A204.1 (cell line): Measurements from ENCODE around the gene CATSPERB.
"Not testable (repeated sequence)": the region's sequence is repeated elsewhere in the genome, so short reads cannot be mapped to it uniquely, and the experiment has no call there.

Experiments
- FAIRE-seq: peaks from 2 replicates; lab custom pipeline; 2012; peaks lifted over from hg19 to GRCh38; lab: Jason Lieb, UNC

The CATSPERB gene

GRCh38 chr14:91732859-91733477, 1.1 kb upstream of the CATSPERB start:
- no peak for FAIRE-seq

- no peak for FAIRE-seq
These were observed 553 bp upstream of the CATSPERB start for GRCh38 chr14:91732439-91732838.

DNA sequence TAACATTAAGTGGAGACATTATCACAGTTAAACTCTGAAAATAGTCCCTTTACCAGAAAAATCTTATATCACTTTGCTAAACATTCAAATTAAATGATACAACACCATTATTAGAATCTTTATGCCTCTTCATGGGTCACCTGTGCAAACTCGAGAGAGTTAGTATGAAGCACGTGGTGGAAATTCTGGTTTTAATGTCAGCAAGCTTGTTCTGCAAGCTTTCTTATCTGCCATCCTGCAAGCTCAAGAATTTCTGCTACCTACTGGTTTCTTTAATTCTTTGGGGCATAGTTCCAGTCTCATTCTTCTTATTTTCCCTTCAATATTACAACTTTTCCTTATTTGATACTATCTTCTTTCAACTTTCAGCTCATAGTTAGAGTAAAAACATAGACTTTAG, 868 bp downstream of the CATSPERB start:
- no peak for FAIRE-seq

DNA sequence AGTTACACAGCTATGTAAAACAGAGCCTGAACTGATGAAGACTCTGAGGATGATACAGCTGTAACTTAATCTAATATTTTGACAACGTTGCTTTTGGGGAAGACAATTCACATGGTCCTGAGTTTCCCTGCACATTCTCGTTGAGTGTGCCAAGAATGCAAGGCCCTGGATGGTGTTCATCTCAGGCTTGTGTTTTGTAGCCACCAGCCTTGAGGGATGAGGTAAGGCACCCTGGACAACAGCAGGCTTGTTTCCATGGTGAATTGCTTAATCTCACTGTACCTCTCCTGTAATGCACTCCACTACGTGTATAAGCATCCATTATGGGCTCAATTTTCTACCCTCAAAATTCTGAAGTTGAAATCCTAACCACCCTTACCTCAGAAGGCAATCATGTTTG, 2.1 kb downstream of the CATSPERB start:
- no peak for FAIRE-seq

- FAIRE-seq, result no peak
These were observed 3.2 kb downstream of the CATSPERB start for GRCh38 chr14:91728616-91729183.

DNA sequence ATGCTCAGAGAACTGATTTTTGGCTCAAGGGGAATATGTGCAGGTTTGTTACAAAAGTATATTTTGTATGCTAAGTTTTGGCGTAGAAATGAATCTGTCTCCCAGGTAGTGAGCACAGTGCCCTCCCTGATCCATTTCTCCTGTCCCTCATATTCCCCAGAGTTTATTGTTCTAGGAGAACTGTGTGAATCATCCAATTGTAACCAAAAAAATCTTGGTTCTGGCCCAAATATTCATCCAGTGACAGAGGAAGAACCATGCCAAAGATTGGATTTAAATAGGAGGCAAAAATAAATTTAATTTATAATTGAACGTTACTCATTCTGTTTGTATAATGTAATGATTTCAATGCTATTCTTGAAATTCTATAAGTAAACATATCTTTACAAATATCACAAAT, 4.8 kb downstream of the CATSPERB start:
- no peak for FAIRE-seq

- no peak for FAIRE-seq
These were observed 8.4 kb downstream of the CATSPERB start for GRCh38 chr14:91723501-91723900.

- no peak for FAIRE-seq
These were observed 9.5 kb downstream of the CATSPERB start for GRCh38 chr14:91722386-91722785.

GRCh38 chr14:91719839-91720238, 12.0 kb downstream of the CATSPERB start:
- no peak for FAIRE-seq

GRCh38 chr14:91716999-91717398, 14.9 kb downstream of the CATSPERB start:
- no peak for FAIRE-seq

DNA sequence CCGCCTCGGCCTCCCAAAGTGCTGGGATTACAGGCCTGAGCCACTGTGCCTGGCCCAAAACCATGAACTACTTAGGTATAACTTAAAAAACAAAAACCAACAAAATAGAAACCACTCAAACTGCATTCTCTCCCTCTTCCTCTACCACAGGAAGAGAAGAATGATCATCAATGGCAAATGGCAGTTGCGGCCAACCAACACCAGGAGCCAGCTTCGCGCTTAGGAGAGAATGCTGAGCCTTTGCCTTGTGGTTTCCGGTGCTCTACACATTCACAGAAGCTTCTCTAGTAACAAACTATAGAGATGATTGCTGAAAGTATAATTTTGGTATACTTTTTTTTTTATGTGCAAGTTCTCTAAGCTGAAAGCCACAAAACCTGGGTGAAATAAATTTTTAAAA, 17.1 kb downstream of the CATSPERB start:
- no peak for FAIRE-seq

DNA sequence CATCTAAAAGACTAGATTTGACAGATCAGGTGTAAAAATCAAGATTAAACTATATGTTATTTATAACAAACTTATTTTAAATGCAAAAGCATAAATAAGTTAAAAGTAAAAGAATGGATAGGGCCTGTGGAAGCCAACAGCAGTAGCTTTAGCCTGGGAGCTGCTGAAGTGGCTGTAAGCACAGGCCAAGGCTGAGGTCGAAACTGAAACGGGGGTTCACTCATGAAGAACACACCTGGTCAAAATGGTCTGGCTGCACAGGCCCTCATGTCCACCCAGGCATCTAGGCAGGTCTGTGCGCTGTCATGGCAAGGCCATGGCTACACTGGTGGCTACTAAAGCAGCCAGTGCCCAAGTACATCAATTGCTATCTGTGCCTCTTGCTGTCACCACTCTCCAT, 23.1 kb downstream of the CATSPERB start:
- no peak for FAIRE-seq

DNA sequence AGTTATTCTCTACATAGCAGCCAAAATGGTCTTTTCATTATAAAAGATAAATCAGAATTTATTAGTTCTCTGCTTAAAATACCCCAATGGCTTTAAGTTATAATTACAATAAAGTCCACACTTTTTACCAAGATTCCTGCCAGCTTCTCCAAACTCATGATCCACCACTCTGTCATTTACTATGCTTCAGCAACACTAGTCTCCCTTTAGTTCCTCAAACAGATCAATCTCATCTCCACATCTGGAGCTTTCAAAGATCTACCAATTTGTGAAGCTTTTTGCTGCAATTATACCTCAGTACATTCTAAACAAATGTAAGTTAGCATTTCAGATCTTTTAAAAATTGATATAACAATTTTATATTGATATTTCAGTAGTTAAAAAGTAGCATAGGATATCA, 24.9 kb downstream of the CATSPERB start:
- FAIRE-seq, result no peak

DNA sequence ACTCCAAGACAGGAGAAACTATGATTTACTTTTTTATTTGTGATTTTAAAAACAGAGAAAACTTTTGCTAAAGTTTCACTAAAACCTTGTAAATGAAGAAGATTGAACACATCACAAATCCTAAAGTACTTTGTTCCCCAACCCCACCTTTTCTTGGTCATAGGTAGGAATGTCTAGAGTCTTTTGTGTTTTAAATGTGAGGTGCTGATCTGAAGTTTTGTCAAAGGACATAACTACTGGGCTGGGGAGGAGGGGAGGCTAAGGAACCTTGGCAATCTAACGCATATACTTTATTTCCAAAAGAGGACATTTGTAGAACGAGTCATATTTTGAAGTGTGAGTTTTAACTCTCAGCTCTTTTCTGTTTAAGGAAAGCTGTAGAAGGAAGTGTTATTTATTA, 37.2 kb downstream of the CATSPERB start:
- no peak for FAIRE-seq

DNA sequence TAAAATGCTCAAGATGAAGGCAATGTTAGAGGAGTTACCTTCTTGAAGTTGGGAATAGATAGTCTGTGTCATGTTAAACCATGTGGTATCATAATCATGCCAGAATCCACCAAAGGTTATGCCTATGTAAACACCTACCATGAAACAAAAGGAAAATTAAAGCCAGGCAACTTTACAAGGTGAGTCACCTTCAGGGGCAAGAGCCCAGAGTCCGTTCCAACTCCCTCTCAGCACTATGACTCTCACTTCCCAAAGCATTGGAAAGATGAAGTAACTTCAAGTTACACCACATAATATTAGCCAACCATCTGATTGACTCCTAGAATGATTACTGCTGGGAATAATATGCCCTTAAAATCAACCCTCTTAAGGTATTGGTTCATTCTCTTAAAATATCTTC, 38.5 kb downstream of the CATSPERB start:
- FAIRE-seq, result no peak

DNA sequence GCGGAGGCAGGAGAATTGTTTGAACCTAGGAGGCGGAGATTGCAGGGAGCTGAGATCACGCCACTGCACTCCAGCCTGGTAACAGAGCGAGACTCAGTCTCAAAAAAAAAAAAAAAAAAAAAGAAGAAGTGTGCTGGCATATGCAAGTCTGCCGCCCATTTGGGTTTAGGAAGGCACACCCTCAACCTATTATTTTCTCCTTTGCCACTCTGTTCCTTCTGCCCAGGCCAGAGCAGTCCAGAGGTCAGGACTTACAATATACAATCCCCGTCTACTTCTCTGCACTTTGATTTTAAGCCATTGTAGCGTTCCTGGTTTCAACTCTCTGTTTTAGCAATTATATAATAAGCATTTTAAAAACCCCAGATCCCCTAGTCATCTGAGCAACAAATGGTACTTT, 39.8 kb downstream of the CATSPERB start:
- no peak for FAIRE-seq

DNA sequence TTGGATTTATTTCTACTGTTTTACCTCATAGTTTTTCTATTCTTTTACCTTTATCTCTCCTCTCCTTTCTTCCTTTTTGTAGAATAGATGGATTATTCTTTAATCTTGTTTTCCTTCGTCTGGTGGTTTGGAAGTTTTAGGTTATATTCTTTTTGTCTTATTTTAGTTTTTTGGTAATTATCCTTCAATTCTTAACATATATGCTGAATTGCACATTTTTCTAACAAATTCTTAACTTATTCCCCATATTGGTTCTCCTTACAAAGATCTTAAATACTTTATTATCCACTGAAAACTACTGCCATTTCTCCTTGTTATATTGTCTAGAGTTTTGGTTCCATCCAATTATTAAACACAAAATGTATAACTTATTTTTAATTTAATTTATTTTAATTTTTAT, 42.3 kb downstream of the CATSPERB start:
- FAIRE-seq, result no peak

- not testable (repeated sequence) for FAIRE-seq
These were observed 44.5 kb downstream of the CATSPERB start for GRCh38 chr14:91687436-91687835.

DNA sequence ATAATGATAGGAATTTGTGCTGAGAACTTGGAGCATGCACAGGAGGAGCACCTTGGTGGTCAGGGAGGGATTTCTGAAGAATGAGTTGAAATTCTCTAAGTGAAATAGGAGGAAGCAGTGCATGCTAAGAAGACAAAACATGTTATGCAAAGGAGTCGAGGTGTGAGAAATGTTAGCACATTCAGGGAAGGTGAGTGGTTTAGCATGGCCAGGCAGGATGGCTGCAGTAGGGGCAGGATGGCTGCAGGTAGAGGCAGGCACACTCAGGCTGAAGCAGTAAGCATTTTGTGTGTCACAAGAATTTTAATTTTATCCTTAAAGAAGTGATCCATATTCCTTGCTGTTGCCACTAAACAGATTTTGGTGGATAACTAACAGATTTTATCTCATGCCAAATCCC, 46.3 kb downstream of the CATSPERB start:
- FAIRE-seq, result no peak

DNA sequence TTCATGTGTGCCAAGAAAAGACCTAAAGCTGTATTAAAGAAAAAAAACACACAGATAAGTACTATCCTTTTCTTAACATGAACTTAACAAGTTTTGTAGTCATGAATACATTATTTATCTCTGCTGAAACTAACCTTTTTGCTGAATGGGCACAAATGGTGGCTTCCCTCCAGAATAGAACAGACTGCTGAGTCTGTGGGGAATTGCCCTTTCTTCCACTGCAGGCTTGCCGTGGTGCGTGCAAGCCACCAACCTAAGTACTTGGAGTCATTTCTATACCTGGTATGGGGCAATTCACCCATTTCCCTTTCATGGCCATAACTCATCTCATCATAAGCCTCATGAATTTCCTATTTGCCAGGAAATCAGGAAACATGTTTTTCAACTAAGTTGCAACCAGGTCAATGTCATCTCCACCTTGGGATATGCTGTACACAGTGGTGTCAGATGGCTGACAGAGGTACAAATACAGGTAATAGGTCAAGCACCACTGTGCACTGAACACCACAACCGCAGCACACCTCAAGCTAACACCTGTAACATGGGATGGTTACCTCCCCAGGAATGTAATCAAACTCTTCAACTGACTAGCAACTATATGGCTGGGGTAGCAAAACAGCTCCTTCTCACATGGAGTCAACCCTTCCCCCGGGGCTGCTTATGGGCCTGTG, 49.9 kb downstream of the CATSPERB start:
- FAIRE-seq, result no peak

- no peak for FAIRE-seq
These were observed 50.8 kb downstream of the CATSPERB start for GRCh38 chr14:91681118-91681517.

GRCh38 chr14:91679273-91679672, 52.6 kb downstream of the CATSPERB start:
- peak; percentile 49 for FAIRE-seq

DNA sequence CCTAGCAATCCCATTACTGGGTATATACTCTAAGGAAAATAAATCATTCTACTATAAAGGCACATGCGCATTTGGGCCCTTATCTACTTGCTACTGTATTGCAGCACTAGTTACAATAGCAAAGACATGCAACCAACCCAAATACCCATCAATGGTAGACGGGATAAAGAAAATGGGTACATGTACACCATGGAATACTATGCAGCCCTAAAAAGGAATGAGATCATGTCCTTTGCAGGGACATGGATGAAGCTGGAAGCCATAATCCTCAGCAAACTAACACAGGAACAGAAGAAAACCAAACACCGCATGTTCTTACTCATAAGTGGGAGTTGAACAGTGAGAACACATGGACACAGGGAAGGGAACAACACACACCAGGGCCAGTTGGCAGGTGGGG, 54.2 kb downstream of the CATSPERB start:
- FAIRE-seq, result not testable (repeated sequence)

DNA sequence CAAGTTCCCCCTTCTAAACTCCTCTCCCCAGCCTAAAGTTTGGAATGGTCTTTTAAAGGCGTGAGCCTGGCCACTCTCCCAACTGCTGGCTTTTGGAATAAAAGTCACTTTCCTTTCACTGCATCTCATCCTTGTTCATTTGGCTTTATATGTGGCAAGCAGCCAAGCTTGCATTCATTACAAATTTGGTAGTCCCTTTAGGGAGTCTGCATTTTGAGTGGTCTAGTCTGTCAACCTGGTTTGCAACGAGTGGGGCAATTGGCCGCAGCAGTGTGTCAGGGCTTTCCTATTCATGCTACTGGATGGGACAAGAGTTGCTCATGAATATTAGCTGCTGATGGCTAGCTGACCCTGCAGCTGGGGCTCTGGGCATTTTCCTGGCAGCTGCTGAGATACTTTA, 57.0 kb downstream of the CATSPERB start:
- FAIRE-seq, result no peak
